Measurements from ENCODE around the gene DDX24.

Gene DDX24

GRCh38 chr14:94038510-94038909 lies 42.5 kb downstream of the DDX24 start:
- no peak overlapping the region for H3K27ac ChIP-seq
- DNase-seq (ENCODE audit: low read depth, low spot score), result no peak

- DNase-seq (ENCODE audit: low read depth, low spot score), result no peak
- no peak overlapping the region for H3K27ac ChIP-seq
These were observed 43.0 kb downstream of the DDX24 start for GRCh38 chr14:94037954-94038353.

- no peak overlapping the region for H3K27ac ChIP-seq
- DNase-seq (ENCODE audit: low read depth, low spot score), result no peak
These were observed 44.5 kb downstream of the DDX24 start for GRCh38 chr14:94036313-94037167.

GRCh38 chr14:94034886-94035285 lies 46.1 kb downstream of the DDX24 start:
- H3K27ac ChIP-seq, result no peak overlapping the region
- no peak for DNase-seq (ENCODE audit: low read depth, low spot score)

GRCh38 chr14:94031883-94032279 lies 49.1 kb downstream of the DDX24 start:
- DNase-seq (ENCODE audit: low read depth, low spot score), result no peak
- H3K27ac ChIP-seq, result no peak overlapping the region

- H3K27ac ChIP-seq, result no peak overlapping the region
- DNase-seq (ENCODE audit: low read depth, low spot score), result no peak
These were observed 49.7 kb downstream of the DDX24 start for GRCh38 chr14:94031161-94031882.

- no peak for DNase-seq (ENCODE audit: low read depth, low spot score)
- H3K27ac ChIP-seq, result no peak overlapping the region
These were observed 50.4 kb downstream of the DDX24 start for GRCh38 chr14:94030571-94030970.

- DNase-seq (ENCODE audit: low read depth, low spot score), result no peak
- H3K27ac ChIP-seq, result no peak overlapping the region
These were observed 51.3 kb downstream of the DDX24 start for GRCh38 chr14:94029671-94030203.

- no peak for DNase-seq (ENCODE audit: low read depth, low spot score)
These were observed 51.7 kb downstream of the DDX24 start for GRCh38 chr14:94029265-94029664.

GRCh38 chr14:94028450-94028826 lies 52.6 kb downstream of the DDX24 start:
- peak overlapping the region; percentile 60 for H3K27ac ChIP-seq
- peak; percentile 46 for DNase-seq (ENCODE audit: low read depth, low spot score)

More at GRCh38 chr14:94029265-94029664, 51.7 kb downstream of the DDX24 start:
- H3K27ac ChIP-seq, result peak overlapping the region; percentile 60

- no peak for DNase-seq (ENCODE audit: low read depth, low spot score)
- peak overlapping the region; percentile 60 for H3K27ac ChIP-seq
These were observed 53.2 kb downstream of the DDX24 start for GRCh38 chr14:94027566-94028449.

GRCh38 chr14:94026889-94027469 lies 54.0 kb downstream of the DDX24 start:
- no peak for DNase-seq (ENCODE audit: low read depth, low spot score)
- peak overlapping the region; percentile 60 for H3K27ac ChIP-seq

- peak within 1 kb of the TSS; percentile 60 for H3K27ac ChIP-seq
- peak; percentile 87 for DNase-seq (ENCODE audit: low read depth, low spot score)
These were observed 54.7 kb downstream of the DDX24 start, which contains the start of gene OTUB2 for GRCh38 chr14:94026173-94026888. OTUB2 (plus strand) TSS chr14:94026340; CDS start chr14:94026538, 198 bp downstream.

- H3K27ac ChIP-seq, result peak overlapping the region; percentile 60
- DNase-seq (ENCODE audit: low read depth, low spot score), result no peak
These were observed 55.3 kb downstream of the DDX24 start for GRCh38 chr14:94025720-94026119.

GRCh38 chr14:94024549-94024948 lies 56.5 kb downstream of the DDX24 start:
- H3K27ac ChIP-seq, result no peak overlapping the region
- DNase-seq (ENCODE audit: low read depth, low spot score), result no peak

GRCh38 chr14:94022532-94023411 lies 58.2 kb downstream of the DDX24 start:
- no peak for DNase-seq (ENCODE audit: low read depth, low spot score)
- no peak overlapping the region for H3K27ac ChIP-seq

- no peak overlapping the region for H3K27ac ChIP-seq
- DNase-seq (ENCODE audit: low read depth, low spot score), result no peak
These were observed 59.4 kb downstream of the DDX24 start for GRCh38 chr14:94021416-94022157.

Data from epithelial cell of prostate (primary cell).